Caco-2 (cell line): ENCODE measurements around the gene PCID2. TPM values are rescaled to one million over a fixed set of nuclear protein-coding genes. Genes with fewer than 3 reads are reported as not detected.

Experiments used
- BruUV-seq: library from RNA; stranded (reverse); fragments of 400-500 nt; replicated peaks from 2 replicates; lab custom pipeline; 2021; lab: Mats Ljungman, UMichigan
- CTCF ChIA-PET: fragments of 300-600 bp; sonication (Branson Sonifier 250); formaldehyde crosslinking; loops from one replicate; lab custom pipeline; 2022; ENCODE audit warnings: antibody characterized with exemption; lab: Charles Lee
- POLR2A ChIA-PET: fragments of 300-600 bp; sonication (Branson Sonifier 250); formaldehyde crosslinking; loops from one replicate; lab custom pipeline; 2022; ENCODE audit warnings: antibody characterized with exemption; lab: Charles Lee
- DNase-seq, 2 experiments: peaks; one replicate each; pipeline versions ENCODE4 v3.0.0 to v3.0.0-alpha.2; 2020 to 2022
- H3K27me3 ChIP-seq: replicated peaks from 2 replicates; pipeline ENCODE4 v1.6.0; 2011; ENCODE audit warnings: low read length; ENCODE audit not compliant: control insufficient read depth, insufficient read depth
- H3K36me3 ChIP-seq: 2 replicates; pipeline ENCODE4 v1.5.1; 2011; ENCODE audit warnings: low read length; ENCODE audit not compliant: control insufficient read depth, insufficient read depth
- H3K4me1 ChIP-seq: fragments of 250-450 bp; sonication (Bioruptor Pico); 2 replicates; pipeline ENCODE4 v1.5.1; 2020; ENCODE audit warnings: mild to moderate bottlenecking
- H3K4me3 ChIP-seq: 2 replicates; pipeline ENCODE4 v1.5.1; 2011; ENCODE audit warnings: low read depth, mild to moderate bottlenecking, control low read depth, low read length
- H3K9me3 ChIP-seq: fragments of 250-450 bp; sonication (Bioruptor Pico); 2 replicates; pipeline ENCODE4 v1.5.1; 2020; ENCODE audit warnings: mild to moderate bottlenecking, moderate library complexity
- H3K27ac Mint-ChIP-seq: one replicate; pipeline ENCODE4 v1.8.0; 2022; ENCODE audit warnings: mixed read lengths; ENCODE audit not compliant: unreplicated experiment
- H3K27me3 Mint-ChIP-seq: one replicate; pipeline ENCODE4 v1.8.0; 2022; ENCODE audit warnings: mixed read lengths; ENCODE audit not compliant: insufficient read depth, unreplicated experiment
- H3K36me3 Mint-ChIP-seq: one replicate; pipeline ENCODE4 v1.8.0; 2022; ENCODE audit warnings: mild to moderate bottlenecking, mixed read lengths; ENCODE audit not compliant: insufficient read depth, unreplicated experiment
- H3K4me1 Mint-ChIP-seq: one replicate; pipeline ENCODE4 v1.8.0; 2022; ENCODE audit warnings: low read depth, mixed read lengths; ENCODE audit not compliant: unreplicated experiment
- H3K4me3 Mint-ChIP-seq: one replicate; pipeline ENCODE4 v1.8.0; 2022; ENCODE audit warnings: mild to moderate bottlenecking, moderate library complexity, mixed read lengths; ENCODE audit not compliant: unreplicated experiment
- H3K9me3 Mint-ChIP-seq: one replicate; pipeline ENCODE4 v1.8.0; 2022; ENCODE audit warnings: mixed read lengths; ENCODE audit not compliant: unreplicated experiment
- intact Hi-C: fragments of 100-400 bp; cut with micrococcal nuclease; formaldehyde crosslinking; loops from one replicate; pipeline ENCODE4 v1.10.0; 2022; ENCODE audit not compliant: unreplicated experiment
- total RNA-seq: library from RNA; stranded (reverse); gene quantifications from 2 replicates; pipeline ENCODE4 v1.2.3, GENCODE V29; 2022
- TF ChIP-seq, protein P1 (sequence below), 2 experiments: fragments of 200-600 bp in 1 of 2; IDR thresholded peaks; 1 replicate in 1 of 2; 2 replicates in 1 of 2; pipeline versions ENCODE4 v1.5.1 to v1.8.0; 2011 to 2022; ENCODE audit warnings: antibody characterized with exemption in 1 of 2, control low read depth in 1 of 2, inconsistent platforms in 1 of 2, low read depth in 1 of 2, low read length in 1 of 2, mild to moderate bottlenecking in 1 of 2, moderate library complexity in 1 of 2; ENCODE audit not compliant: insufficient read depth in 1 of 2, severe bottlenecking in 1 of 2, unreplicated experiment in 1 of 2

PCID2 gene
- total RNA-seq, 1 experiment from 2014 or later: 81.5 TPM

DNA sequence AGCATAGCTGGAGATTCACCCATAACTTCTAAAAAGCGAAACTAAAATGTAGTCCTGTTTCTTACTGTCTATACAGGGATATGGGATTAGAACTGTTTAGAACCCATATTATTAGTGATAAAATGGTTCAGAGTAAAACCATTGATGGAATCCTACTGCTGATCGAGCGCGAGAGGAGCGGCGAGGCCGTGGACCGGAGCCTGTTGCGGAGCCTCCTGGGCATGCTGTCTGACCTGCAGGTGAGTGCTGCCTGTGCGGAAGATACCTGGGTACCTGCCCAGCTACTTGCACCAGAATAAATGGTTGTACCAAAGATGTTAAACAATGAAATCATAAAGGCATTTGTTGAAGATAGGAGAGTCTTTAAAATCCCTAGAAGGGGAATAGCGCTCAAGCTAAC, 24.6 kb upstream of the PCID2 start:
- Histone ChIP-seq H3K36me3 (peaks cover 3% of the 10 kb centered on the region), H3K4me3 (no peak overlapping the region), H3K27me3 (no peaks in the 10 kb centered on the region), H3K9me3 (no peaks in the 10 kb centered on the region), H3K4me1 (no peaks in the 10 kb centered on the region)
- Mint-ChIP-seq H3K4me3 (no peak overlapping the region), H3K36me3 (peaks cover 84% of the 10 kb centered on the region), H3K27me3 (no peaks in the 10 kb centered on the region), H3K4me1 (no peaks in the 10 kb centered on the region), H3K27ac (no peak overlapping the region), H3K9me3 (no peaks in the 10 kb centered on the region)
- DNase-seq: no peak
- BruUV-seq: no TSS peak
- intact Hi-C loops: no loop called here
- ChIA-PET CTCF (no interaction called here), POLR2A (no interaction called here)
- TF ChIP-seq, protein P1, sequence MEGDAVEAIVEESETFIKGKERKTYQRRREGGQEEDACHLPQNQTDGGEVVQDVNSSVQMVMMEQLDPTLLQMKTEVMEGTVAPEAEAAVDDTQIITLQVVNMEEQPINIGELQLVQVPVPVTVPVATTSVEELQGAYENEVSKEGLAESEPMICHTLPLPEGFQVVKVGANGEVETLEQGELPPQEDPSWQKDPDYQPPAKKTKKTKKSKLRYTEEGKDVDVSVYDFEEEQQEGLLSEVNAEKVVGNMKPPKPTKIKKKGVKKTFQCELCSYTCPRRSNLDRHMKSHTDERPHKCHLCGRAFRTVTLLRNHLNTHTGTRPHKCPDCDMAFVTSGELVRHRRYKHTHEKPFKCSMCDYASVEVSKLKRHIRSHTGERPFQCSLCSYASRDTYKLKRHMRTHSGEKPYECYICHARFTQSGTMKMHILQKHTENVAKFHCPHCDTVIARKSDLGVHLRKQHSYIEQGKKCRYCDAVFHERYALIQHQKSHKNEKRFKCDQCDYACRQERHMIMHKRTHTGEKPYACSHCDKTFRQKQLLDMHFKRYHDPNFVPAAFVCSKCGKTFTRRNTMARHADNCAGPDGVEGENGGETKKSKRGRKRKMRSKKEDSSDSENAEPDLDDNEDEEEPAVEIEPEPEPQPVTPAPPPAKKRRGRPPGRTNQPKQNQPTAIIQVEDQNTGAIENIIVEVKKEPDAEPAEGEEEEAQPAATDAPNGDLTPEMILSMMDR (IDR thresholded peaks at IDR 0.05; ENCODE audit: insufficient read depth in 1 of 2, low read depth in 1 of 2, low read length in 1 of 2, severe bottlenecking in 1 of 2, unreplicated experiment in 1 of 2): no peak

- POLR2A ChIA-PET: no interaction called here
- Histone ChIP-seq H3K27me3 (no peaks in the 10 kb centered on the region), H3K9me3 (no peaks in the 10 kb centered on the region), H3K36me3 (peaks cover 6% of the 10 kb centered on the region), H3K4me1 (no peaks in the 10 kb centered on the region), H3K4me3 (no peak overlapping the region)
- intact Hi-C loops: no loop called here
- no peak overlapping the region for H3K27ac Mint-ChIP-seq
- BruUV-seq: no TSS peak
- DNase-seq: no peak
- TF ChIP-seq, protein P1 (IDR thresholded peaks at IDR 0.05; ENCODE audit: insufficient read depth in 1 of 2, low read depth in 1 of 2, low read length in 1 of 2, severe bottlenecking in 1 of 2, unreplicated experiment in 1 of 2): no peak
- H3K36me3 Mint-ChIP-seq: peaks cover 85% of the 10 kb centered on the region
- CTCF ChIA-PET: no interaction called here
- H3K4me3 Mint-ChIP-seq: no peak overlapping the region
- H3K9me3 Mint-ChIP-seq: no peaks in the 10 kb centered on the region
- H3K4me1 Mint-ChIP-seq: no peaks in the 10 kb centered on the region
- H3K27me3 Mint-ChIP-seq: no peaks in the 10 kb centered on the region
Measured at GRCh38 chr13:113232208-113233003, 23.9 kb upstream of the PCID2 start.

- POLR2A ChIA-PET: no interaction called here
- Mint-ChIP-seq H3K27ac (no peak overlapping the region), H3K9me3 (no peaks in the 10 kb centered on the region), H3K36me3 (peaks cover 86% of the 10 kb centered on the region), H3K4me1 (no peaks in the 10 kb centered on the region), H3K4me3 (no peak overlapping the region), H3K27me3 (no peaks in the 10 kb centered on the region)
- intact Hi-C loops: no loop called here
- TF ChIP-seq, protein P1 (IDR thresholded peaks at IDR 0.05; ENCODE audit: insufficient read depth in 1 of 2, low read depth in 1 of 2, low read length in 1 of 2, severe bottlenecking in 1 of 2, unreplicated experiment in 1 of 2): no peak
- CTCF ChIA-PET: no interaction called here
- BruUV-seq: TSS peak; percentile 6
- no peak for DNase-seq
- Histone ChIP-seq H3K4me1 (no peaks in the 10 kb centered on the region), H3K9me3 (no peaks in the 10 kb centered on the region), H3K27me3 (no peaks in the 10 kb centered on the region), H3K36me3 (peaks cover 7% of the 10 kb centered on the region), H3K4me3 (no peak overlapping the region)
Measured at GRCh38 chr13:113231306-113232207, 23.1 kb upstream of the PCID2 start.
